ENCODE measurements around the gene MYO1D.

Gene MYO1D

DNA sequence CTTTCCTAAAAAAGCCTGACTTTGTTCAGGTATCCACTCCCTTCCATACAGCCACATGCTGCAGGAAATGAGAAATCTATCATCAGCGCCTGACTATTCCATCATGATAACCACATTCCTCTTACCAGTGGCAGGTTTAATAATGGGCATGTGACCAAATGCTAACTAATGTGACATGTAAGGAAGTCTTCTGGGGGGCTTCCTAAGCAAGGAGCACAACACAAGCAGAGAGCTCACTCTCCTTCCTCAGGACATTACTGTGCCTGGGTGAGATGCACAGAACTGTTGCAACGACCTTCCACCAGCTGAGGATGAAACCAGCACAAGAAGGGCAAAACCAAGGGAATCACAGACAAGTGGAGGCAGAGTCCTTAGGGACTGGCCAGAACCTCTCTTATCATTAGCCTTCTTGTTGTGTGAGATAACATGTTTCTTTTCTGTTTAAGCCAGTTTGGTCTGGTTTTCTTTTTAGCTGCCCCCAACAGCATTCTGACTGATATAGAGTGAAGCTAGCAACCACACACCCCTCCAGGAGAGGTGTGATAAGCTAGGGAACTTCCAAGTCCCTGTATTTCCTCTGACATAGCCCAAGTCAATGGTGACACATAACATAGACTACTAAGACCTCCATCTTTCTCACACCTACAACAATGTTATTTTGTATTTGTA, 16.9 kb downstream of the MYO1D start:
- in situ Hi-C loops (cut with MboI; ENCODE audit: low sequenced_read_pairs), result no loop called here

- in situ Hi-C loops (cut with MboI; ENCODE audit: low sequenced_read_pairs), result no loop called here
Observed at GRCh38 chr17:32855620-32856019, 21.3 kb downstream of the MYO1D start.

DNA sequence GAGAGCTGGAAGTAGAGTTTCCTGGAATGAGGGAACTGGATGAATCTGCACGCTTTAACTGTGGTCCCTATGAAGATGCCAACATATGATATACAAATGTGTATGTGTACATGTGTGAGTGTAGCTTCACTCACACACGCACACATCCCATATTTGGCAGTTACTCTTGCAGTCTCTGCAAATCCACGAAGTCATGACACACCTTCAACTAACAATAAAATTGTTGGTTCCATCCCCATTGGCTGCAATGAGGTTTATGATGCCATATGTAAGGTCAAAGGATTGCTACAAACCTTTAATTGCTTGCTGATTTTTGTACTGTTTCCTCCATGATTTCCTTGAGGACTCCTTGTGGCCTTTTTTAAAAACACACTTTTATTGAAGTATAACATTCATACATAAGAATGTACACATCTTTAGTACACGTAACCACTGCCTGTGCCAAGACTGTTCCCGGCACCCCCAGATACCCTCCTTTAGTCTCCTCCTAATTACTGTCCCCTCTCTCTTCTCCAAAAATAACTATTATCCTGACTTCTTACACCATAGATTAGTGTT, 22.0 kb downstream of the MYO1D start:
- in situ Hi-C loops (cut with MboI; ENCODE audit: low sequenced_read_pairs), result no loop called here

DNA sequence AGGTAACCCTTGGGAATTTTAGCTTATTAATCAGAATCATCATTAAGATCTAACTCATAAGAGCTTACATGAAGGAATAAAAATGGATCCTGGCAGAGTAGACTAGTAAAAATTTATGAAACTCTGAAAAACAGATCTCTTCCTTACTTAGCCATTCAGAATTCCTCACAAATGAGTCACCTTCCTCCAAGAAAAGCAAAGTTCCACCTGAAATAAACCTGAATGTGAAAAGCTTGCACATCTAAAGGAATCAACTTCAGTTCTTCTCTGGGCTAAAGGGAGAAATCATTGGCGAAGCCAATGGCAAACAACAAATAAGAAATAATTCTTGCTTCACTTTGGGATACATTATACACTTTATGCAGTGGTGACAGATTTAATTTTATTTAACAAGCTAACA, 22.7 kb downstream of the MYO1D start:
- in situ Hi-C loops (cut with MboI; ENCODE audit: low sequenced_read_pairs), result no loop called here

DNA sequence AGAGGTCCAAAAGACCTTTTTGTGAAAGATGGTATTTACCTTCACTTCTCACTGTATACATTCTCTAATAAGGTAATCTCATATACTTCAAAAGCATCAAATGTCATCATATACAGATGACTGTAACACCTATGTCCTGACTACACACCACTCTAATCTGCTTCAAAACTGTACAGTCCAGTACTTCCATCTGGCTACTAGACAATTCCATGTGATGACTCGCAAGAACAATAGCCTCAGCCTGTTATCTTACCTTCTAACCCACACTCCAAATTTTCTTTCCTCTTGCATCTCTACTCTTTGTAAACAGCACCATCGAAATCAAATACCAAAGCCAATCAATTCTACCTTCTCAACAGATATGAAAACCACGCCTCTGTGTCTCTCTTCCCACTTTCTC, 24.1 kb downstream of the MYO1D start:
- in situ Hi-C loops (cut with MboI; ENCODE audit: low sequenced_read_pairs), result no loop called here

GRCh38 chr17:32849879-32850278, 27.0 kb downstream of the MYO1D start:
- in situ Hi-C loops (cut with MboI; ENCODE audit: low sequenced_read_pairs), result no loop called here

DNA sequence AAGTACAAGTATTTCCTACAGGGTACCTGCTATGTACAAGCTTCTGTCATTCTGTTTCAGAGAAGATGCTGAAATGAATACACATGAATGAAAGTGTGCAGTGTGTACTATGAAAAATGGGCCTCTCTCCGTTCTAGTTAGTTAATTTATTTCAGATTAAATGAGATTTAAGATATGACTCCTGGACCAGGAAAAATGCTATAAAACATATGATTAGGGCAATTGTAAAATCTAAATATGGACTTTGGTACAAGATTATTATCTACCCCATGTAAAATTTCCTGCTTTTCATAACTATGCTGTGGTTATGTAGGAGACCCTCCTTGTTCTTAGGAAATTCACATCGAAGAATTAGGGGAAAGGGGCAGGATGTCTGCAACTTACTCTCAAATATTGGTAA, 28.9 kb downstream of the MYO1D start:
- in situ Hi-C loops (cut with MboI; ENCODE audit: low sequenced_read_pairs), result no loop called here

GRCh38 chr17:32846143-32846542, 30.8 kb downstream of the MYO1D start:
- in situ Hi-C loops (cut with MboI; ENCODE audit: low sequenced_read_pairs), result no loop called here

GRCh38 chr17:32840241-32840640, 36.7 kb downstream of the MYO1D start:
- in situ Hi-C loops (cut with MboI; ENCODE audit: low sequenced_read_pairs), result no loop called here

- in situ Hi-C loops (cut with MboI; ENCODE audit: low sequenced_read_pairs), result no loop called here
Observed at GRCh38 chr17:32836527-32836926, 40.4 kb downstream of the MYO1D start.

- in situ Hi-C loops (cut with MboI; ENCODE audit: low sequenced_read_pairs), result no loop called here
Observed at GRCh38 chr17:32835291-32835761, 41.6 kb downstream of the MYO1D start.

DNA sequence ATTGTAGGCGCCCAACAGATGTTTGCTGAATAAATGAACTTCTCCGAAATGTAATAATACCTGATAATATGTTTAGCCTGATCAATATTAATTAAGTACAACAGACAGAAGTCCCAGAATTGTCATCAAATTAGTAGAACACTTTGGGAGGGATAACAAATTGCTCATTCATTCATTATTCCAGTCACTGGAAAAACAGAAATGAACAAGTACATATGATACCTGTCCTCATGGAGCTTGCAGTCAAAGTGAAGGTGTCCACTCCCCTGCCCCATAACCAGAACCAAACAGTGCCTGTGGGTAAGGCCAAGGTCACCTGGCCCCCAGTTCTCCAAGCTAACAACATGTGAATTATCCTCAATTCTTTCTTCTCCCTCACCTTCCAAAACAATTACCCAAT, 42.8 kb downstream of the MYO1D start:
- in situ Hi-C loops (cut with MboI; ENCODE audit: low sequenced_read_pairs), result no loop called here

- in situ Hi-C loops (cut with MboI; ENCODE audit: low sequenced_read_pairs), result no loop called here
Observed at GRCh38 chr17:32833526-32833925, 43.4 kb downstream of the MYO1D start.

GRCh38 chr17:32833076-32833475, 43.8 kb downstream of the MYO1D start:
- in situ Hi-C loops (cut with MboI; ENCODE audit: low sequenced_read_pairs), result no loop called here

DNA sequence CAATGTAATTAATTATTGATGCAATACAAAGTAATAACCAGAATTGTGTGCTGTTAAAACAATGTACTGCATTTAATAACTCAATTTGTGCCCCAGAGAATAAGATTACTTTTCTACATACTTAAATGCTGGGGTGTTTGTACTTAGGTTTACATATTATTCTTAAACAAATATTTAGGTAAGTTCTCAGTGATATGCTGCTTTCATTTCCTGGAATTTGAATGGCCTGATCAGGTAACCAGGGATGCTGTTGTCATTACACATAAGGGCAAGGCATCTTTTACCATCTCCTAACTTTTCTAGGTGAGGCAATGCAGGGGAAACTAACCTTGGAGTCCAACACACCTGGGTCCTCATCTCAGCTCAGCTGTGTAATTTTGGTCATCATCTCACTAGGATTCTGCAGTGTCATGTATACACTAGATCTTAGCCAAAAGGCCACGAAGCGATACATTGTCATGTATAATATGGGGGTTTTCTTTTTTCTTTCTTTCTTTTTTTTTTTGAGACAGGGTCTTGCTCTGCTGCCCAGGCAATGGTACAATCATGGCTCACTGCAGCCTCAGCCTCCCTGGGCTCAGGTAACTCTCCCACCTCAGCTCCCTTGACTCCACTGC, 45.2 kb downstream of the MYO1D start:
- in situ Hi-C loops (cut with MboI; ENCODE audit: low sequenced_read_pairs), result no loop called here

DNA sequence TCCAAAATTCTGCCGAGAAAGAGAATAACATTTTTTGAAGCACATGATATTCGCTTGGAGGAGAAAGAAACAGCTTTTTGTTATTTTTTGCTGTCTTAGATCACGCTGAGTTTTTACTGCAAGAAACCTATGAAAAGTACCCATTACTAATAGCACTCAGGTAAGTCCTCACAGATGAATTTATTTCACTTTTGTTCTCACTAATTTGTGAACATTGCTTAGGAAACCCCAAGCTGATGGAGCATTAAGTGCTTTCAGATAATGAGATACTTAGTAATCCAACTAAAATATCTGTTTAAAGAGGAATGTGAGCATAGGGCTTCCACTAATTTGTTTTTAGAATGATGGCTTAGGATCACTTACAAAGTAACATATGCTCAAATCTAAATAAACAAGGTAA, 45.7 kb downstream of the MYO1D start:
- in situ Hi-C loops (cut with MboI; ENCODE audit: low sequenced_read_pairs), result no loop called here

DNA sequence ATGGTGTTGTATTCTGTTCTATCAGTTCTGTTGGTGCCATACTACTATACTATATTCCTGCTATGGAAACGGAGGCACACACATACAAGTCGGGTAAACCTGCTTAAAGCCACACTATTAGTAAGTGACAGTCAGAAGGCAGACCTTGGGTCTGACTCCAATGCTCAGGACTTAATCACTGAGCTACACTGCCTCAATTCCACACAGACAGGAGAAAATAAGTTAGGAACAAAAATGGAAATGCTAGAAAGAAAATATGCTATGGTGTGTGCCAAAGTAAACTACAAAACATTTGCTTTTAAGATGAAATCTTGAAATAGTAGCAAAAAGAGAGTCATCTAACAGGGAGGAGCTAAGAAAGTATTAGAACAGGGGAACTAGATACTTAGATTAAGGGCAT, 48.1 kb downstream of the MYO1D start:
- in situ Hi-C loops (cut with MboI; ENCODE audit: low sequenced_read_pairs), result no loop called here

DNA sequence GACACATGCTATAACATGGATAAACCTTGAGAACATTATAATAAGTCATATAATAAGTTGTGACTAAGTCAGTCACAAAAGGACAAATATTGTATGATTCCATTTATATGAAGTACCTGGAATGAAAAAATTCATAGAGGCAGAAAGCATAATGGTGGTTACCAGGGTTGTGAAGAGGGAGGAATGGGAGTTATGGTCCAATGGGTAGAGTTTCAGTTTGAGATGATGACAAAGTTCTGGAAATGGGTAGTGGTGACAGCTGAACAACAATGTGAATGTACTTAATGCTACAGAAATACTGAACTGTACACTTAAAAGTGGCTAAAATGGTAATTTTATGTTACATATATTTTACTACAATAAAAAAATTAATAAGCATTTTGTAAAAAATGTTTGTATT, 49.7 kb downstream of the MYO1D start:
- in situ Hi-C loops (cut with MboI; ENCODE audit: low sequenced_read_pairs), result no loop called here

- in situ Hi-C loops (cut with MboI; ENCODE audit: low sequenced_read_pairs), result no loop called here
Observed at GRCh38 chr17:32826076-32826475, 50.8 kb downstream of the MYO1D start.

DNA sequence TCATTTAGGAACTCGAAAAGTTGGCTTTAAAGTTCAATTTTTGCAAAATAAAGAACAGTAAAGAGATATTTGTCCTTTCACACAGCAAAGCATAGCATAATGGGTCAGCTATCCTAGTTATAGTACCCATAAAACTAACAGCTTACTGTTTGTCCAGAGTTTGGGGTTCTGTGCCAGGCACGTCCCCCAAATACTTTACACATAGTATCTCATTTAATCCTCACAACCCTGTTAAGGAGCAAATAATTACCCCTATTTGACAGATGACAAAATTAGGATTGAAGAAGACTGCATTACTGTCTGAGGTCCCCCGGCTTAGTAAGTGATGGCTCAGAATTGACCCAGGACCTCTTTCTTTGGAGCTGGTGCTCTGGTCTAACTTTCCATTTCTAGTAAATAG, 52.6 kb downstream of the MYO1D start:
- in situ Hi-C loops (cut with MboI; ENCODE audit: low sequenced_read_pairs), result no loop called here

GRCh38 chr17:32822996-32823395, 53.9 kb downstream of the MYO1D start:
- in situ Hi-C loops (cut with MboI; ENCODE audit: low sequenced_read_pairs), result no loop called here

Data from HL-60/S4 treated with retinoic acid at 250 ng/mL for 4 days and 3 days (cell line).